Measurements from ENCODE around the gene SLC24A3.

DNA sequence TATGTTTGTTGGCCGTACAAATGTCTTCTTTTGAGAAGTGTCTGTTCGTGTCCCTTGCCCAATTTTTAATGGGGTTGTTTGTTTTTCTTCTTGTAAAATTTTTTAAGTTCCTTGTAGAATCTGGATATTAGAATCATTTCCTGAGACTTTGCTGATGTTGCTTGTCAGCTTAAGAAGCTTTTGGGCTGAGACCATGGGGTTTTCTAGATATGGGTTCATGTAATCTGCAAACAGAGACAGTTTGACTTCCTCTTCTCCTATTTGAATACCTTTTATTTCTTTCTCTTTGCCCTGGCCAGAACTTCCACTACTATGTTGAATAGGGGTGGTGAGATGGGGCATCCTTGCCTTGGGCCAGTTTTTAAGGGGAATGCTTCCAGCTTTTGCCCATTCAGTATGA is 82.6 kb downstream of the SLC24A3 start:
- TF ChIP-seq, protein P1, sequence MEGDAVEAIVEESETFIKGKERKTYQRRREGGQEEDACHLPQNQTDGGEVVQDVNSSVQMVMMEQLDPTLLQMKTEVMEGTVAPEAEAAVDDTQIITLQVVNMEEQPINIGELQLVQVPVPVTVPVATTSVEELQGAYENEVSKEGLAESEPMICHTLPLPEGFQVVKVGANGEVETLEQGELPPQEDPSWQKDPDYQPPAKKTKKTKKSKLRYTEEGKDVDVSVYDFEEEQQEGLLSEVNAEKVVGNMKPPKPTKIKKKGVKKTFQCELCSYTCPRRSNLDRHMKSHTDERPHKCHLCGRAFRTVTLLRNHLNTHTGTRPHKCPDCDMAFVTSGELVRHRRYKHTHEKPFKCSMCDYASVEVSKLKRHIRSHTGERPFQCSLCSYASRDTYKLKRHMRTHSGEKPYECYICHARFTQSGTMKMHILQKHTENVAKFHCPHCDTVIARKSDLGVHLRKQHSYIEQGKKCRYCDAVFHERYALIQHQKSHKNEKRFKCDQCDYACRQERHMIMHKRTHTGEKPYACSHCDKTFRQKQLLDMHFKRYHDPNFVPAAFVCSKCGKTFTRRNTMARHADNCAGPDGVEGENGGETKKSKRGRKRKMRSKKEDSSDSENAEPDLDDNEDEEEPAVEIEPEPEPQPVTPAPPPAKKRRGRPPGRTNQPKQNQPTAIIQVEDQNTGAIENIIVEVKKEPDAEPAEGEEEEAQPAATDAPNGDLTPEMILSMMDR (IDR thresholded peaks at IDR 0.05) = no peak
- no peak for TF ChIP-seq POLR2A (IDR thresholded peaks at IDR 0.05)
- TF ChIP-seq POLR2AphosphoS5 (IDR thresholded peaks at IDR 0.05) = no peak
- TF ChIP-seq EP300 (IDR thresholded peaks at IDR 0.05) = no peak

Data from suprapubic skin (tissue), 4 donors.